HG02870 (cell line): ENCODE results near the gene FBXO39.
"Not testable (repeated sequence)": the region's sequence is repeated elsewhere in the genome, so short reads cannot be mapped to it uniquely, and the experiment has no call there.

Source experiments
- ATAC-seq: cut with Tn5 transposase; IDR thresholded peaks from one replicate; pipeline ENCODE4 v1.9.1; 2021; ENCODE audit warnings: mild to moderate bottlenecking, moderate library complexity; ENCODE audit not compliant: unreplicated experiment

Gene FBXO39

GRCh38 chr17:6775871-6776405 lies at the start of gene FBXO39:
Gene FBXO39 (plus strand): TSS chr17:6776215. CDS start chr17:6779869, 3,654 bp downstream.
- no peak for ATAC-seq

GRCh38 chr17:6729531-6729930 lies 46.5 kb upstream of the FBXO39 start:
- no peak for ATAC-seq

GRCh38 chr17:6746665-6747064 lies 29.4 kb upstream of the FBXO39 start:
- ATAC-seq, result not testable (repeated sequence)

- ATAC-seq, result no peak
Measured at GRCh38 chr17:6748617-6749016, 27.4 kb upstream of the FBXO39 start.

GRCh38 chr17:6749519-6749918 lies 26.5 kb upstream of the FBXO39 start:
- ATAC-seq, result no peak

- no peak for ATAC-seq
Measured at GRCh38 chr17:6752068-6752909, 23.7 kb upstream of the FBXO39 start.

- ATAC-seq, result no peak
Measured at GRCh38 chr17:6753006-6753445, 23.0 kb upstream of the FBXO39 start.

- no peak for ATAC-seq
Measured at GRCh38 chr17:6753546-6753945, 22.5 kb upstream of the FBXO39 start.

GRCh38 chr17:6755281-6755680 lies 20.7 kb upstream of the FBXO39 start:
- ATAC-seq, result no peak

- no peak for ATAC-seq
Measured at GRCh38 chr17:6755731-6756184, 20.3 kb upstream of the FBXO39 start, which contains the start of gene XAF1. Gene XAF1 (plus strand): TSS chr17:6756046. CDS start chr17:6756079, 33 bp downstream.

GRCh38 chr17:6756425-6757031 lies 19.5 kb upstream of the FBXO39 start:
- no peak for ATAC-seq

- ATAC-seq, result no peak
Measured at GRCh38 chr17:6757747-6758146, 18.3 kb upstream of the FBXO39 start.

- no peak for ATAC-seq
Measured at GRCh38 chr17:6761779-6762178, 14.2 kb upstream of the FBXO39 start.

GRCh38 chr17:6768447-6768846 lies 7.6 kb upstream of the FBXO39 start:
- ATAC-seq, result no peak

GRCh38 chr17:6772016-6772415 lies 4.0 kb upstream of the FBXO39 start:
- no peak for ATAC-seq

GRCh38 chr17:6774906-6775305 lies 1.1 kb upstream of the FBXO39 start:
- not testable (repeated sequence) for ATAC-seq

GRCh38 chr17:6779411-6779810 lies 3.4 kb downstream of the FBXO39 start:
- ATAC-seq, result no peak

GRCh38 chr17:6780001-6780400 lies 4.0 kb downstream of the FBXO39 start:
- ATAC-seq, result no peak

GRCh38 chr17:6780886-6781285 lies 4.9 kb downstream of the FBXO39 start:
- no peak for ATAC-seq

- no peak for ATAC-seq
Measured at GRCh38 chr17:6782244-6782643, 6.2 kb downstream of the FBXO39 start.

- no peak for ATAC-seq
Measured at GRCh38 chr17:6786618-6787017, 10.6 kb downstream of the FBXO39 start.
